Erythroblast (primary cell): ENCODE measurements around the gene LRAT.
"Not testable (repeated sequence)": the region's sequence is repeated elsewhere in the genome, so short reads cannot be mapped to it uniquely, and the experiment has no call there.

Experiments used
- DNase-seq, 2 experiments: peaks; one replicate each; lab custom pipeline; 2025; lab: John Stamatoyannopoulos, UW
- GATA1 ChIP-seq: IDR thresholded peaks from 2 replicates; pipeline ENCODE4 v1.6.1; 2011; ENCODE audit warnings: low read depth, mild to moderate bottlenecking, control low read depth, low read length, moderate library complexity
- POLR2A ChIP-seq: IDR thresholded peaks from 2 replicates; pipeline ENCODE4 v1.6.1; 2011; ENCODE audit warnings: mild to moderate bottlenecking, low read length

The LRAT gene

GRCh38 chr4:154743683-154744340 lies at the start of gene LRAT:
LRAT (plus strand) TSS chr4:154744000; CDS start chr4:154744327, 327 bp downstream.
- TF ChIP-seq POLR2A (no peak), GATA1 (no peak)
- peak; percentile 56 to 68 for DNase-seq

- TF ChIP-seq GATA1 (no peak), POLR2A (no peak)
- no peak for DNase-seq
Observed at GRCh38 chr4:154707877-154708276, 35.9 kb upstream of the LRAT start.

- DNase-seq: no peak
- TF ChIP-seq POLR2A: no peak
- no peak for TF ChIP-seq GATA1
Observed at GRCh38 chr4:154709550-154709949, 34.2 kb upstream of the LRAT start.

GRCh38 chr4:154711522-154711921 lies 32.3 kb upstream of the LRAT start:
- no peak for DNase-seq

GRCh38 chr4:154714339-154715040 lies 29.3 kb upstream of the LRAT start:
- peak; percentile 63 to 89 for DNase-seq
- no peak for TF ChIP-seq GATA1
- TF ChIP-seq POLR2A: no peak

More at GRCh38 chr4:154711522-154711921, 32.3 kb upstream of the LRAT start:
- TF ChIP-seq POLR2A: no peak
- no peak for TF ChIP-seq GATA1

GRCh38 chr4:154719087-154719486 lies 24.7 kb upstream of the LRAT start:
- peak in 1 of 2 experiments; percentile 14 for DNase-seq
- TF ChIP-seq POLR2A: no peak
- TF ChIP-seq GATA1: no peak

GRCh38 chr4:154720123-154720522 lies 23.7 kb upstream of the LRAT start:
- peak in 1 of 2 experiments; percentile 14 for DNase-seq
- no peak for TF ChIP-seq GATA1
- no peak for TF ChIP-seq POLR2A

GRCh38 chr4:154720618-154721267 lies 23.1 kb upstream of the LRAT start:
- DNase-seq: no peak

GRCh38 chr4:154722262-154722661 lies 21.5 kb upstream of the LRAT start:
- TF ChIP-seq POLR2A (no peak), GATA1 (no peak)
- peak in 1 of 2 experiments; percentile 5 for DNase-seq

More at GRCh38 chr4:154720618-154721267, 23.1 kb upstream of the LRAT start:
- TF ChIP-seq POLR2A (no peak), GATA1 (no peak)

GRCh38 chr4:154723601-154724000 lies 20.2 kb upstream of the LRAT start:
- DNase-seq: not testable (repeated sequence)

- TF ChIP-seq POLR2A: no peak
- no peak for TF ChIP-seq GATA1
- DNase-seq: peak in 1 of 2 experiments; percentile 4
Observed at GRCh38 chr4:154727540-154727939, 16.3 kb upstream of the LRAT start.

GRCh38 chr4:154731756-154732155 lies 12.0 kb upstream of the LRAT start:
- DNase-seq: no peak

GRCh38 chr4:154732669-154733068 lies 11.1 kb upstream of the LRAT start:
- no peak for DNase-seq
- TF ChIP-seq POLR2A (no peak), GATA1 (no peak)

More at GRCh38 chr4:154731756-154732155, 12.0 kb upstream of the LRAT start:
- TF ChIP-seq POLR2A: no peak
- no peak for TF ChIP-seq GATA1

GRCh38 chr4:154736770-154737169 lies 7.0 kb upstream of the LRAT start:
- DNase-seq: no peak
- no peak for TF ChIP-seq POLR2A
- no peak for TF ChIP-seq GATA1
